IPS DF 4.7 (cell line): Measurements from ENCODE around the gene KRT17.
"Not testable (repeated sequence)": the region's sequence is repeated elsewhere in the genome, so short reads cannot be mapped to it uniquely, and the experiment has no call there.

Source experiments
- DNase-seq: peaks from one replicate; pipeline ENCODE4 v3.0.0-alpha.2; 2013; ENCODE audit warnings: low spot score; ENCODE audit errors: extremely low read depth

Gene KRT17

DNA sequence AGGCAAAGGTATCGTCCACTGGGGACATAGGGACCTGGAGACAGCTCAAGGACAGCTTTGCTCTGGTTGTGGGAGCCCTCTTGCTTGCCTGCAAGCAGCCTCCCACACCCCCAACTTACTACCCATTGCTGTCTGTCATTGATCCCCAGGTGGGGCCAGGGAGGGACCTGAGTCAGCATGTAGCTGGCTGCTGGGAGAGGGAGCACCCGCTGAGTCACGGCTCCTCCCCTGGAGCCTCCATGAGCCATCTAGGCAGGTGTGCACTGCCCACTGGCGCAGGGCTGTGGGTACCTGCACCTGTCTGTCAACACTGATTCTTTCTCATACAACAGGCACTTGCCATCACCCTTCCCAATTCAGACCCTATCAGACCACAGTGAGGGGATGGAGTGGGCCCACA is 47.6 kb downstream of the KRT17 start:
- DNase-seq = not testable (repeated sequence)

DNA sequence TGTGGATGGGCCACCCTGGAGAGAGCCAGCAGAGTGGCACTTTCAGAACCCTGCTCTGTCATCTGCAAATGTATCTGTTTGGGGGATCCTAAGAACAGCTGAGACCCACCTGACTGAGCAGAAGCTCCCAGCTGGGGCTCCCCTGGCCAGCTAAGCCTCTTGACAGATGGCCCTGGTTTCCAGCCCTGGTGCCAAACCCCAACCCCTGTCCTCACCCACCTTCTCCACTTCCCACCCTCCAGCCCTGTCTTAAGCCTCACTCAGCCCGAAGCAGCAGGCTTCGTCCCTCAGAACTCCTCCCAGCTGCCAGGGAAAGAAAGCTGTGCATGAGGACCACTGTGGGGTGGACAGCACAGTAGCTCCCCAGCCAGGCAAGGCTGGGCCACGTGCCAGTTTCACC is 49.0 kb downstream of the KRT17 start:
- DNase-seq = no peak

GRCh38 chr17:41571561-41572434 is 52.6 kb downstream of the KRT17 start, which contains the start of gene KRT9:
Gene KRT9, minus strand, starts transcription at chr17:41572059. Its CDS starts 67 bp downstream, at chr17:41571992.
- DNase-seq = no peak
